ENCODE measurements around the gene CD93. TPM values are rescaled to one million over a fixed set of nuclear protein-coding genes. Genes with fewer than 3 reads are reported as not detected.

The CD93 gene
- total and polyA plus RNA-seq, 2 of the 8 experiments (the other 6 are each of a cell fraction or from before 2014, with no cell fraction given), result under 0.01 to 0.07 TPM

- Histone ChIP-seq H2BK15ac (ENCODE audit: low read length) (no peak overlapping the region), H2AFZ (ENCODE audit: low read length) (peak overlapping the region; percentile 61; the same call in 1 of the 2 replicates), H3K27me3 (replicated peaks in 1 of 4; ENCODE audit: control insufficient read depth in 3 of 4, extremely low read depth in 1 of 4, insufficient read depth in 3 of 4, low read length in 3 of 4) (no peaks in the 10 kb centered on the region), H3K79me2 (ENCODE audit: control insufficient read depth in 1 of 2, insufficient read depth in 2 of 2, low read length in 2 of 2) (no peaks in the 10 kb centered on the region), H3K9me3 (ENCODE audit: insufficient read depth in 2 of 2, low read depth in 1 of 2, low read length in 1 of 2) (no peaks in the 10 kb centered on the region), H2BK12ac (ENCODE audit: low read depth, low read length) (peak overlapping the region; percentile 17; the same call in 1 of the 2 replicates), H3K4ac (replicated peaks; ENCODE audit: insufficient read length, low read depth, low read length) (no peak overlapping the region), H3K9ac (replicated peaks in 1 of 4; ENCODE audit: extremely low read depth in 1 of 4, low read depth in 3 of 4, low read length in 3 of 4) (0 out of 7 replicates have a peak overlapping the region, but pooled peaks of 1 of the 4 experiments have one; percentile 21), H4K91ac (replicated peaks; ENCODE audit: insufficient read length, low read length) (no peak overlapping the region), H4K8ac (ENCODE audit: extremely low read depth, insufficient read depth, low read length) (0 out of 2 replicates have a peak overlapping the region, but pooled peaks have one; percentile 11), H3K4me2 (ENCODE audit: insufficient read depth in 1 of 2, low read depth in 2 of 2, low read length in 2 of 2) (no peak overlapping the region), H3K56ac (replicated peaks; ENCODE audit: insufficient read length, low read depth, low read length) (no peak overlapping the region), H3K36me3 (ENCODE audit: control insufficient read depth in 2 of 4, insufficient read depth in 4 of 4, low read length in 3 of 4) (no peaks in the 10 kb centered on the region), H2BK5ac (ENCODE audit: low read depth, low read length) (no peak overlapping the region), H3K14ac (ENCODE audit: insufficient read length) (no peak overlapping the region), H2BK20ac (ENCODE audit: low read length) (0 out of 2 replicates have a peak overlapping the region, but pooled peaks have one; percentile 93), H3K27ac (ENCODE audit: low read depth, low read length) (no peak overlapping the region), H2BK120ac (replicated peaks; ENCODE audit: low read depth, low read length) (no peak overlapping the region), H3K4me1 (replicated peaks in 1 of 4; ENCODE audit: control insufficient read depth in 3 of 4, insufficient read depth in 4 of 4, low read length in 3 of 4) (peaks cover 0 to 4% (median 2%) of the 10 kb centered on the region in 4 experiments; a peak in 3 of 7 replicates), H3K23ac (ENCODE audit: insufficient read length) (no peak overlapping the region), H4K20me1 (replicated peaks in 1 of 2; ENCODE audit: control insufficient read depth in 1 of 2, insufficient read depth in 2 of 2, low read length in 2 of 2) (no peaks in the 10 kb centered on the region), H4K5ac (ENCODE audit: insufficient read length, low read depth, low read length) (no peak overlapping the region), H3K23me2 (ENCODE audit: low read depth, low read length) (no peaks in the 10 kb centered on the region), H3K4me3 (ENCODE audit: extremely low read depth in 1 of 4, insufficient read depth in 2 of 4, low read depth in 3 of 4, low read length in 4 of 4) (no peak overlapping the region), H2AK5ac (ENCODE audit: low read depth, low read length) (0 out of 2 replicates have a peak overlapping the region, but pooled peaks have one; percentile 39), H3K18ac (ENCODE audit: extremely low read depth, low read length) (no peak overlapping the region), H3K79me1 (ENCODE audit: low read depth, low read length) (no peaks in the 10 kb centered on the region)
- POLR2A ChIA-PET (ENCODE audit: partially characterized antibody), result interaction anchor here (0.9 kb wide), 2 partner anchors 9 to 15 kb away, joined by 3 read pairs; no protein-coding TSS in a partner anchor
- CTCF ChIA-PET (ENCODE audit: partially characterized antibody), result interaction anchor here (1.0 to 3.5 kb wide), 9 partner anchors 9 to 143 kb away, joined by 3 to 21 read pairs (median 3); no protein-coding TSS in a partner anchor
- FAIRE-seq (no peak), DNase-seq (ENCODE audit: low read depth in 1 of 2, low spot score in 2 of 2) (no peak)
- no peak for TF ChIP-seq POLR2AphosphoS5 (IDR thresholded peaks at IDR 0.05; ENCODE audit: low read depth, low read length)
- TF ChIP-seq TEAD4 (IDR thresholded peaks at IDR 0.05; ENCODE audit: low read depth, low read length), result 0 out of 2 replicates have a peak, but pooled peaks have one; percentile 9
- TF ChIP-seq E2F6 (IDR thresholded peaks at IDR 0.05), result no peak
- TF ChIP-seq MAFK (IDR thresholded peaks at IDR 0.05; ENCODE audit: low read depth, low read length), result no peak
- 79% methylated on average over 8 of the region's 8 CpGs; no CpG with 5 or more reads in 1 of the 2 experiments for WGBS, 2 experiments (ENCODE audit: extremely low coverage in 1 of 2, insufficient coverage in 1 of 2, insufficient read length in 1 of 2, insufficient replicate concordance in 2 of 2, low coverage in 1 of 2, low lambda C conversion rate in 2 of 2, missing lambda C conversion rate in 1 of 2)
Observed at GRCh38 chr20:23091721-23092383, 5.7 kb upstream of the CD93 start.

All from H1 (cell line).